Liver (tissue), 3 donors: ENCODE measurements around the gene AUP1.

Experiments
- GABPA ChIP-seq, 2 donors: IDR thresholded peaks in 1 of 2; conservative IDR thresholded peaks in 1 of 2; 2 replicates each; pipeline ENCODE4 v1.6.1; 2016; ENCODE audit warnings: antibody characterized with exemption in 2 of 2, mild to moderate bottlenecking in 1 of 2, moderate library complexity in 1 of 2
- RAD21 ChIP-seq, 2 donors: IDR thresholded peaks; 2 replicates each; pipeline ENCODE4 v1.6.1; 2016; ENCODE audit warnings: antibody characterized with exemption in 2 of 2, mild to moderate bottlenecking in 2 of 2
- SP1 ChIP-seq: IDR thresholded peaks from 2 replicates; pipeline ENCODE4 v1.6.1; 2018; ENCODE audit warnings: antibody characterized with exemption, mild to moderate bottlenecking
- TAF1 ChIP-seq: conservative IDR thresholded peaks from 2 replicates; pipeline ENCODE4 v1.6.1; 2016; ENCODE audit warnings: antibody characterized with exemption, mild to moderate bottlenecking
- YY1 ChIP-seq: IDR thresholded peaks from 2 replicates; pipeline ENCODE4 v1.6.1; 2016; ENCODE audit warnings: antibody characterized with exemption, mild to moderate bottlenecking
- TF ChIP-seq, protein P1 (sequence below): IDR thresholded peaks from 2 replicates; pipeline ENCODE4 v1.6.1; 2016; ENCODE audit warnings: antibody characterized with exemption, mild to moderate bottlenecking
- TF ChIP-seq, protein P2 (sequence below): fragments of 150-350 bp; IDR thresholded peaks from 2 replicates; pipeline ENCODE4 v1.5.1; 2017; ENCODE audit warnings: improper control_type of control experiment, low read depth, low read length; ENCODE audit not compliant: missing input control
- TF ChIP-seq, protein P3 (sequence below): IDR thresholded peaks from 2 replicates; pipeline ENCODE4 v1.6.1; 2016; ENCODE audit warnings: antibody characterized with exemption
- donor health status: healthy.
- donor health status: healthy.

GRCh38 chr2:74554820-74555531 lies 25.5 kb upstream of the AUP1 start:
- TF ChIP-seq, protein P1, sequence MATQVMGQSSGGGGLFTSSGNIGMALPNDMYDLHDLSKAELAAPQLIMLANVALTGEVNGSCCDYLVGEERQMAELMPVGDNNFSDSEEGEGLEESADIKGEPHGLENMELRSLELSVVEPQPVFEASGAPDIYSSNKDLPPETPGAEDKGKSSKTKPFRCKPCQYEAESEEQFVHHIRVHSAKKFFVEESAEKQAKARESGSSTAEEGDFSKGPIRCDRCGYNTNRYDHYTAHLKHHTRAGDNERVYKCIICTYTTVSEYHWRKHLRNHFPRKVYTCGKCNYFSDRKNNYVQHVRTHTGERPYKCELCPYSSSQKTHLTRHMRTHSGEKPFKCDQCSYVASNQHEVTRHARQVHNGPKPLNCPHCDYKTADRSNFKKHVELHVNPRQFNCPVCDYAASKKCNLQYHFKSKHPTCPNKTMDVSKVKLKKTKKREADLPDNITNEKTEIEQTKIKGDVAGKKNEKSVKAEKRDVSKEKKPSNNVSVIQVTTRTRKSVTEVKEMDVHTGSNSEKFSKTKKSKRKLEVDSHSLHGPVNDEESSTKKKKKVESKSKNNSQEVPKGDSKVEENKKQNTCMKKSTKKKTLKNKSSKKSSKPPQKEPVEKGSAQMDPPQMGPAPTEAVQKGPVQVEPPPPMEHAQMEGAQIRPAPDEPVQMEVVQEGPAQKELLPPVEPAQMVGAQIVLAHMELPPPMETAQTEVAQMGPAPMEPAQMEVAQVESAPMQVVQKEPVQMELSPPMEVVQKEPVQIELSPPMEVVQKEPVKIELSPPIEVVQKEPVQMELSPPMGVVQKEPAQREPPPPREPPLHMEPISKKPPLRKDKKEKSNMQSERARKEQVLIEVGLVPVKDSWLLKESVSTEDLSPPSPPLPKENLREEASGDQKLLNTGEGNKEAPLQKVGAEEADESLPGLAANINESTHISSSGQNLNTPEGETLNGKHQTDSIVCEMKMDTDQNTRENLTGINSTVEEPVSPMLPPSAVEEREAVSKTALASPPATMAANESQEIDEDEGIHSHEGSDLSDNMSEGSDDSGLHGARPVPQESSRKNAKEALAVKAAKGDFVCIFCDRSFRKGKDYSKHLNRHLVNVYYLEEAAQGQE = no peak
- TF ChIP-seq, protein P2, sequence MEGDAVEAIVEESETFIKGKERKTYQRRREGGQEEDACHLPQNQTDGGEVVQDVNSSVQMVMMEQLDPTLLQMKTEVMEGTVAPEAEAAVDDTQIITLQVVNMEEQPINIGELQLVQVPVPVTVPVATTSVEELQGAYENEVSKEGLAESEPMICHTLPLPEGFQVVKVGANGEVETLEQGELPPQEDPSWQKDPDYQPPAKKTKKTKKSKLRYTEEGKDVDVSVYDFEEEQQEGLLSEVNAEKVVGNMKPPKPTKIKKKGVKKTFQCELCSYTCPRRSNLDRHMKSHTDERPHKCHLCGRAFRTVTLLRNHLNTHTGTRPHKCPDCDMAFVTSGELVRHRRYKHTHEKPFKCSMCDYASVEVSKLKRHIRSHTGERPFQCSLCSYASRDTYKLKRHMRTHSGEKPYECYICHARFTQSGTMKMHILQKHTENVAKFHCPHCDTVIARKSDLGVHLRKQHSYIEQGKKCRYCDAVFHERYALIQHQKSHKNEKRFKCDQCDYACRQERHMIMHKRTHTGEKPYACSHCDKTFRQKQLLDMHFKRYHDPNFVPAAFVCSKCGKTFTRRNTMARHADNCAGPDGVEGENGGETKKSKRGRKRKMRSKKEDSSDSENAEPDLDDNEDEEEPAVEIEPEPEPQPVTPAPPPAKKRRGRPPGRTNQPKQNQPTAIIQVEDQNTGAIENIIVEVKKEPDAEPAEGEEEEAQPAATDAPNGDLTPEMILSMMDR = no peak
- TF ChIP-seq SP1 (no peak), TAF1 (no peak), YY1 (peak; percentile 24), RAD21 (IDR thresholded peaks at IDR 0.05) (no peak), GABPA (IDR thresholded peaks at IDR 0.05 in 1 of 2, conservative IDR thresholded peaks at IDR 0.05 in 1 of 2) (no peak)
- TF ChIP-seq, protein P3, sequence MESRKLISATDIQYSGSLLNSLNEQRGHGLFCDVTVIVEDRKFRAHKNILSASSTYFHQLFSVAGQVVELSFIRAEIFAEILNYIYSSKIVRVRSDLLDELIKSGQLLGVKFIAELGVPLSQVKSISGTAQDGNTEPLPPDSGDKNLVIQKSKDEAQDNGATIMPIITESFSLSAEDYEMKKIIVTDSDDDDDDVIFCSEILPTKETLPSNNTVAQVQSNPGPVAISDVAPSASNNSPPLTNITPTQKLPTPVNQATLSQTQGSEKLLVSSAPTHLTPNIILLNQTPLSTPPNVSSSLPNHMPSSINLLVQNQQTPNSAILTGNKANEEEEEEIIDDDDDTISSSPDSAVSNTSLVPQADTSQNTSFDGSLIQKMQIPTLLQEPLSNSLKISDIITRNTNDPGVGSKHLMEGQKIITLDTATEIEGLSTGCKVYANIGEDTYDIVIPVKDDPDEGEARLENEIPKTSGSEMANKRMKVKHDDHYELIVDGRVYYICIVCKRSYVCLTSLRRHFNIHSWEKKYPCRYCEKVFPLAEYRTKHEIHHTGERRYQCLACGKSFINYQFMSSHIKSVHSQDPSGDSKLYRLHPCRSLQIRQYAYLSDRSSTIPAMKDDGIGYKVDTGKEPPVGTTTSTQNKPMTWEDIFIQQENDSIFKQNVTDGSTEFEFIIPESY = no peak
